OCI-LY3 (cell line): Measurements from ENCODE around the gene SLC39A1.

Experiments
- H2AFZ ChIP-seq: fragments of 200-600, 300-600 bp; shearing (Covaris generic); 2 replicates; pipeline ENCODE4 v1.6.0; 2014; ENCODE audit warnings: antibody characterized with exemption, low read depth, low read length
- H3K27ac ChIP-seq: fragments of 200-600, 300-600 bp; sonication (generic); 2 replicates; pipeline ENCODE4 v1.5.1; 2014; ENCODE audit warnings: mild to moderate bottlenecking, low read length, moderate library complexity, mixed read lengths
- H3K27me3 ChIP-seq: fragments of 200-600, 300-600 bp; sonication (generic); 2 replicates; pipeline ENCODE4 v1.6.1; 2014; ENCODE audit warnings: low read depth, low read length, mixed read lengths
- H3K36me3 ChIP-seq: fragments of 200-600, 300-600 bp; sonication (generic); replicated peaks from 2 replicates; pipeline ENCODE3; 2014; ENCODE audit warnings: low read depth, low read length, mixed read lengths
- H3K4me1 ChIP-seq: fragments of 300-600, 200-600 bp; sonication (generic); 2 replicates; pipeline ENCODE4 v1.6.1; 2014; ENCODE audit warnings: low read length, mixed read lengths
- H3K4me2 ChIP-seq: fragments of 200-600, 300-600 bp; sonication (generic); 2 replicates; pipeline ENCODE4 v1.6.1; 2014; ENCODE audit warnings: low read length, mixed read lengths
- H3K4me3 ChIP-seq: fragments of 300-600, 200-600 bp; sonication (generic); 2 replicates; pipeline ENCODE4 v1.5.1; 2014; ENCODE audit warnings: antibody characterized with exemption, mild to moderate bottlenecking, low read length, moderate library complexity
- H3K79me2 ChIP-seq: fragments of 300-600, 200-600 bp; shearing (Covaris generic); 2 replicates; pipeline ENCODE4 v1.6.1; 2014; ENCODE audit warnings: mild to moderate bottlenecking, low read length, mixed read lengths
- H3K9ac ChIP-seq: fragments of 300-600, 200-600 bp; shearing (Covaris generic); 2 replicates; pipeline ENCODE4 v1.6.0; 2014; ENCODE audit warnings: mild to moderate bottlenecking, low read length, moderate library complexity
- H3K9me3 ChIP-seq: fragments of 200-600, 300-600 bp; shearing (Covaris generic); 2 replicates; pipeline ENCODE4 v1.6.1; 2014; ENCODE audit warnings: low read length, mixed read lengths; ENCODE audit not compliant: insufficient read depth
- H4K20me1 ChIP-seq: fragments of 200-600, 300-600 bp; sonication (generic); 2 replicates; pipeline ENCODE4 v1.6.1; 2016; ENCODE audit warnings: low read length, mixed read lengths; ENCODE audit not compliant: insufficient read depth
- EZH2phosphoT487 ChIP-seq: fragments of 200-600 bp; shearing (Covaris generic); IDR thresholded peaks from 2 replicates; pipeline ENCODE4 v1.6.1; 2018; ENCODE audit warnings: antibody characterized with exemption, mixed run types, low read depth
- TF ChIP-seq, protein P1 (sequence below): fragments of 200-600, 300-600 bp; sonication (generic); IDR thresholded peaks from 2 replicates; pipeline ENCODE4 v1.5.1; 2014; ENCODE audit warnings: antibody characterized with exemption, low read length, low read depth

Gene SLC39A1

DNA sequence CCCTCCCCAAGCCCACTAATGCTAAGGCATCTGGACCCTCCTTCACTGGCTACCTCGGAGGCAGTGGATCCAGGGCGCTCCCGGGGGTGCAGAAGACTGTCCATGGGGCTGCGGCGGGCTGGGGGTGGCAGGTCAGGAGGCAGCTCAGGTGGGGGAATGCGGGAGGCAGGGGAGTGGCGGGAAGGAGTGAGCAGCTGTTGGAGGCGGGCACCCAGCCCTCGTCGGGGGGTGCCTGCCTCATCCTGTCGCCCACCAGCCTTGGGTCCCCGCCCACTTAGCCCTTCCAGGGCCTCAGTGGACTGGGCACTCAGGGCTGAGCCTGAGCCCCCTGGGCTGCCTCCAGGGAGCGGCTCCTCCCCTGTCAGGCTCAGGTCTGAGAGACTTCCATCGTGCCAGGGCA lies 29.9 kb downstream of the SLC39A1 start:
- H3K4me3 ChIP-seq = no peak overlapping the region
- H3K9ac ChIP-seq = no peak overlapping the region
- TF ChIP-seq EZH2phosphoT487 = no peak
- TF ChIP-seq, protein P1, sequence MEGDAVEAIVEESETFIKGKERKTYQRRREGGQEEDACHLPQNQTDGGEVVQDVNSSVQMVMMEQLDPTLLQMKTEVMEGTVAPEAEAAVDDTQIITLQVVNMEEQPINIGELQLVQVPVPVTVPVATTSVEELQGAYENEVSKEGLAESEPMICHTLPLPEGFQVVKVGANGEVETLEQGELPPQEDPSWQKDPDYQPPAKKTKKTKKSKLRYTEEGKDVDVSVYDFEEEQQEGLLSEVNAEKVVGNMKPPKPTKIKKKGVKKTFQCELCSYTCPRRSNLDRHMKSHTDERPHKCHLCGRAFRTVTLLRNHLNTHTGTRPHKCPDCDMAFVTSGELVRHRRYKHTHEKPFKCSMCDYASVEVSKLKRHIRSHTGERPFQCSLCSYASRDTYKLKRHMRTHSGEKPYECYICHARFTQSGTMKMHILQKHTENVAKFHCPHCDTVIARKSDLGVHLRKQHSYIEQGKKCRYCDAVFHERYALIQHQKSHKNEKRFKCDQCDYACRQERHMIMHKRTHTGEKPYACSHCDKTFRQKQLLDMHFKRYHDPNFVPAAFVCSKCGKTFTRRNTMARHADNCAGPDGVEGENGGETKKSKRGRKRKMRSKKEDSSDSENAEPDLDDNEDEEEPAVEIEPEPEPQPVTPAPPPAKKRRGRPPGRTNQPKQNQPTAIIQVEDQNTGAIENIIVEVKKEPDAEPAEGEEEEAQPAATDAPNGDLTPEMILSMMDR = no peak
- H3K36me3 ChIP-seq = peaks cover 76% of the 10 kb centered on the region
- no peaks in the 10 kb centered on the region for H3K9me3 ChIP-seq
- no peak overlapping the region for H3K4me2 ChIP-seq
- no peaks in the 10 kb centered on the region for H3K79me2 ChIP-seq
- H3K4me1 ChIP-seq = no peaks in the 10 kb centered on the region
- no peaks in the 10 kb centered on the region; the same call in none of the 2 replicates for H4K20me1 ChIP-seq
- no peak overlapping the region for H2AFZ ChIP-seq
- no peaks in the 10 kb centered on the region for H3K27me3 ChIP-seq
- H3K27ac ChIP-seq = no peak overlapping the region

DNA sequence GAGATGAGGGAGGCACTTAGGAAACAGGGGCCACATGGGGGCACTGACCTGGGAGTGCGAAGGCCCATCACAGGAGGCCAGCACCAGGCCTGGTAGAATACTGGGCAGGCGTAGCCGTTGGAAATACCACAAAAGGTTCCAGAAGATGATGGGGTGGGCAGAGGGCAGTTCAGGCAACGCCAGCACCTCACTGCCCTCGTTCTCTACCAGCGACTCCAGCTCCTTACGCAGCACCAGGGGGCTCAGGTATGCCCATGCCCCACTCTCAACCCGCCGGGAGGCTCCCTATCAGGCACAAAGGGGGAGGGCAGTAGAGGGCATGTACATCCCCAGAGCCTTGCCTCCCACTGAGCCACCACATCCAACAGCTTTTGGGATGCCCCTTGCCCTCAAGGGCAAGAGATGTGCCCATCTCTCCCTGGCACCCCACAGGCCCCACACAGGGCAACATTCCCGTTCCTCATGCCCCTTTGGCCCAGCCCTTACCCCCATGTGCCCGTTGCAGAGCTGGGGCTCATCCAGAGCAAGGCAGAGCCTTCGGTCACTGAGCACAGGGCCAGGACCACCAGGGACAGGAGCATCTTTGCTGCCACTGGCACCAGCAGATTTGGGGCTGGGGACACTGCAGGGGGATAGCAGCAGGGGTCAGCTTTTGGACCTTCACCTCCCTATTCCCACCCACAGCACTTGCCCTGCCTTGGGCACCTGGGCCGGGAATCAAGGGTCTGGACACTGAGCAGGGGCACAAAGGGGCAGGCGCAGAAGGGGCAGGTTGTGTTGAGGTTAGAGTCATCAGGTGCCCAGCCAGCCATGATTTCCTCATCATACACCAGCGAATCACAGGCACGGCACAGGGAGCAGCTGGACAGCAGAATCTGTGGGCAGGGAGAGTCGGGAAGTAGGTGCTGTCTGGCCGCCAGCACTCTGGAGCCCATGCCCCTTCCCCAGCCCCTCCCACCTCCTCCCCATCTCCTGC lies 30.9 kb downstream of the SLC39A1 start:
- H3K27me3 ChIP-seq = no peaks in the 10 kb centered on the region

DNA sequence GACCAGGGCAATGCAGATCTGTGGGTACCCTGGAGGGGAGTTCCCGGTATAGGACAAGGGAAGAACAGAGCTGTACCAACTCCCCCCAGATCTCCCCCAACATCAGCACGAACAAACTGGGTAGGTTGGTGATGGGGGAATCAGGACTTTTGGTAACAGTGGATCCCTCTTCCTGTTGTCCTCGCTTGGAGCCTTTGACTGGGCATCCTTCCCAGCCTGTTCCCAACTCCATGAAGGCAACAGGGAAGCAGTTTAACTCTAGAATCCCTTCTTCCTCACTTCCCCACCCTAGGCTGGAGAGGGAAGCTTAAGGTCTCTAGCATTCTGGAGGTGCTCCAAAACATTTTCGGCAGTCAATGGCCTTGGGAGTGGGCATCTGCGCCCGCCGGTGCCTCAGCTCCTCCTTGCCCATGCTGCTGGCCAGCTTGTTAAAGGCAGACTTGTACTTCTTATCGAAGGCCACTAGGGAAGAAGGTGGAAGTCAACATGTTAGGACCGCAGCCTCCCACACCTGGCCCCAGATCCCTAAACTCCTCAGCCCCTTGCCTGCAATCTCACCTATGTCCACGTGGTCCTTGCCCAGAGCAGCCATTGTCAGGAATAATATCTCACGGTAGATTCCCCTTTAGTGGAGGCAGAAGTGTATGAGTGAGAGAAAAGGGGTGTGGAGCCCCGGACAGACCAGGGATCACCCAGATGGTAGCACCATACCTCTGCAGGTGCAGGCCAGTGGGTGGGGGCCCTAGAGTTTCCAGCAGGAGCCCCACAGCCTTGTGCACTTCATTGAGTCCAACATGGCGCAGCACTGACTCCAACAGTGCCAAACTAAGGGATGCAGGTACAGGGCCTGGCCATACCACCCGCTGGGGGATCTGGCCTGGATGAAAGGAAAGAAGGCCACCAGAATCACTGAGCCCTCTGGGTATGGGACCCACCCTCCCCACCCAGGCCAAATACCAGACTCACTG lies 33.1 kb downstream of the SLC39A1 start:
- H3K9me3 ChIP-seq = no peaks in the 10 kb centered on the region
- no peaks in the 10 kb centered on the region for H3K4me1 ChIP-seq
- H3K36me3 ChIP-seq = peaks cover 52% of the 10 kb centered on the region
- H3K9ac ChIP-seq = no peak overlapping the region
- TF ChIP-seq EZH2phosphoT487 = no peak
- TF ChIP-seq, protein P1 = no peak
- H4K20me1 ChIP-seq = no peaks in the 10 kb centered on the region; the same call in none of the 2 replicates
- H3K79me2 ChIP-seq = no peaks in the 10 kb centered on the region
- H3K4me3 ChIP-seq = no peak overlapping the region
- no peak overlapping the region for H3K27ac ChIP-seq
- no peaks in the 10 kb centered on the region for H3K27me3 ChIP-seq
- H2AFZ ChIP-seq = no peak overlapping the region
- H3K4me2 ChIP-seq = no peak overlapping the region

More for the DNA sequence above, 30.9 kb downstream of the SLC39A1 start:
- Histone ChIP-seq H3K4me2 (no peak overlapping the region), H3K4me1 (no peaks in the 10 kb centered on the region), H4K20me1 (no peaks in the 10 kb centered on the region; the same call in none of the 2 replicates), H3K9ac (no peak overlapping the region), H3K27ac (no peak overlapping the region), H3K4me3 (no peak overlapping the region), H3K9me3 (no peaks in the 10 kb centered on the region), H3K79me2 (no peaks in the 10 kb centered on the region), H2AFZ (no peak overlapping the region), H3K36me3 (peaks cover 72% of the 10 kb centered on the region)
- TF ChIP-seq, protein P1 = no peak
- no peak for TF ChIP-seq EZH2phosphoT487
